ENCODE measurements around the gene RGS16. TPM values are rescaled to one million over a fixed set of nuclear protein-coding genes. Genes with fewer than 3 reads are reported as not detected.

Gene RGS16
- total and polyA plus RNA-seq, 2 donors (not counting 3 experiments of a cell fraction or from before 2014, with no cell fraction given) = not detected

- intact Hi-C loops (cut with micrococcal nuclease) = no loop called here
- POLR2A ChIA-PET = no interaction called here
- CTCF ChIA-PET = no interaction called here
Observed at GRCh38 chr1:182569939-182570610, 34.1 kb downstream of the RGS16 start.

GRCh38 chr1:182568647-182569284, 35.4 kb downstream of the RGS16 start:
- no peak overlapping the region for H3K4me3 ChIP-seq (replicated peaks in 1 of 3; ENCODE audit: insufficient read depth in 1 of 3, low read depth in 1 of 3, low read length in 3 of 3)
- no peaks in the 10 kb centered on the region for H3K4me1 ChIP-seq (ENCODE audit: control insufficient read depth, extremely low read depth, insufficient read depth, low read length)
- H3K27me3 ChIP-seq (ENCODE audit: control insufficient read depth in 2 of 2, insufficient read depth in 2 of 2, low read length in 2 of 2) = no peaks in the 10 kb centered on the region
- no peak overlapping the region for H3K27ac ChIP-seq (ENCODE audit: insufficient read depth, low read depth, low read length)
- no peak overlapping the region for H3K9ac ChIP-seq (replicated peaks; ENCODE audit: extremely low read depth, insufficient read depth, low read length)
- H3K79me2 ChIP-seq (ENCODE audit: control insufficient read depth, insufficient read depth, low read length) = no peaks in the 10 kb centered on the region
- no peaks in the 10 kb centered on the region for H4K20me1 ChIP-seq (replicated peaks; ENCODE audit: control insufficient read depth, extremely low read depth, insufficient read depth, low read length)
- TF ChIP-seq POLR2AphosphoS5 (IDR thresholded peaks at IDR 0.05; ENCODE audit: insufficient read depth, low read depth, low read length) = no peak
- no peaks in the 10 kb centered on the region for H3K36me3 ChIP-seq (ENCODE audit: control insufficient read depth in 2 of 2, extremely low read depth in 1 of 2, insufficient read depth in 2 of 2, low read length in 2 of 2)
- H3K4me2 ChIP-seq (ENCODE audit: insufficient read depth, low read length) = no peak overlapping the region
- H2AFZ ChIP-seq (ENCODE audit: low read depth, low read length) = no peak overlapping the region
- no peaks in the 10 kb centered on the region for H3K9me1 ChIP-seq (replicated peaks; ENCODE audit: control insufficient read depth, extremely low read depth, insufficient read depth, low read length)
- H3K9me3 ChIP-seq (replicated peaks; ENCODE audit: control insufficient read depth, insufficient read depth, low read length) = no peaks in the 10 kb centered on the region
- dilution Hi-C loops (cut with MboI; ENCODE audit: extremely low pct_ligation_motif_present, low sequenced_read_pairs) (no loop called here), intact Hi-C loops (cut with micrococcal nuclease) (no loop called here)
- no peak for DNase-seq (ENCODE audit: low read depth, low spot score)
- no TSS peak for BruUV-seq (replicated peaks)
- POLR2A ChIA-PET = no interaction called here
- CTCF ChIA-PET = interaction anchor here (1.1 kb wide), 1 partner anchor 426 kb away, joined by 3 read pairs; no protein-coding TSS in a partner anchor
- no peak for FAIRE-seq

More at GRCh38 chr1:182569939-182570610, 34.1 kb downstream of the RGS16 start:
- DNase-seq (ENCODE audit: low read depth, low spot score) (no peak), FAIRE-seq (no peak)
- dilution Hi-C loops (cut with MboI; ENCODE audit: extremely low pct_ligation_motif_present, low sequenced_read_pairs) = no loop called here
- no peaks in the 10 kb centered on the region for H3K27me3 ChIP-seq (ENCODE audit: control insufficient read depth in 2 of 2, insufficient read depth in 2 of 2, low read length in 2 of 2)
- H3K9me1 ChIP-seq (replicated peaks; ENCODE audit: control insufficient read depth, extremely low read depth, insufficient read depth, low read length) = no peaks in the 10 kb centered on the region
- no peak overlapping the region for H2AFZ ChIP-seq (ENCODE audit: low read depth, low read length)
- no peak overlapping the region for H3K4me2 ChIP-seq (ENCODE audit: insufficient read depth, low read length)
- no peak overlapping the region for H3K4me3 ChIP-seq (replicated peaks in 1 of 3; ENCODE audit: insufficient read depth in 1 of 3, low read depth in 1 of 3, low read length in 3 of 3)
- H3K36me3 ChIP-seq (ENCODE audit: control insufficient read depth in 2 of 2, extremely low read depth in 1 of 2, insufficient read depth in 2 of 2, low read length in 2 of 2) = no peaks in the 10 kb centered on the region
- no TSS peak for BruUV-seq (replicated peaks)
- no peaks in the 10 kb centered on the region for H3K79me2 ChIP-seq (ENCODE audit: control insufficient read depth, insufficient read depth, low read length)
- no peaks in the 10 kb centered on the region for H3K9me3 ChIP-seq (replicated peaks; ENCODE audit: control insufficient read depth, insufficient read depth, low read length)
- H3K27ac ChIP-seq (ENCODE audit: insufficient read depth, low read depth, low read length) = no peak overlapping the region
- TF ChIP-seq POLR2A (IDR thresholded peaks at IDR 0.05; ENCODE audit: low read depth, low read length) (no peak), JUN (IDR thresholded peaks at IDR 0.05; ENCODE audit: borderline replicate concordance, insufficient read depth, insufficient read length, low read depth) (no peak), POLR2AphosphoS5 (IDR thresholded peaks at IDR 0.05; ENCODE audit: insufficient read depth, low read depth, low read length) (no peak)
- no peaks in the 10 kb centered on the region for H3K4me1 ChIP-seq (ENCODE audit: control insufficient read depth, extremely low read depth, insufficient read depth, low read length)
- no peak overlapping the region for H3K9ac ChIP-seq (replicated peaks; ENCODE audit: extremely low read depth, insufficient read depth, low read length)
- H4K20me1 ChIP-seq (replicated peaks; ENCODE audit: control insufficient read depth, extremely low read depth, insufficient read depth, low read length) = no peaks in the 10 kb centered on the region
